K562 (cell line): Measurements from ENCODE around the gene INO80. TPM values are rescaled to one million over a fixed set of nuclear protein-coding genes. Genes with fewer than 3 reads are reported as not detected.

ENCODE experiments used
- ATAC-seq: fragments of 200-7000 bp; cut with Tn5 transposase; 3 replicates; pipeline ENCODE4 v1.9.1; 2020; ENCODE audit warnings: moderate library complexity
- BruUV-seq: library from RNA; stranded (reverse); fragments of 400-500 nt; replicated peaks from 2 replicates; lab custom pipeline; 2021; lab: Mats Ljungman, UMichigan
- CTCF ChIA-PET: fragments of 300-600 bp; formaldehyde crosslinking; extraction: SDS; loops from one replicate; lab custom pipeline; 2021; ENCODE audit warnings: low intra/inter-chr PET ratio; lab: Yijun Ruan, JAX
- POLR2A ChIA-PET: fragments of 300-600, 350-650 bp; sonication (Branson Sonifier 250); formaldehyde crosslinking; extraction: SDS; loops from one replicate; lab custom pipeline; 2021; ENCODE audit warnings: antibody characterized with exemption, inconsistent platforms; lab: Yijun Ruan, JAX
- DNase-seq, 4 experiments: peaks; one replicate each; pipeline versions ENCODE4 v3.0.0 to v3.0.0-alpha.2; 2011 to 2018; ENCODE audit warnings: low spot score in 3 of 4, mixed read lengths in 3 of 4; ENCODE audit errors: extremely low read depth in 1 of 4
- FAIRE-seq: peaks from 2 replicates; lab custom pipeline; 2011; peaks lifted over from hg19 to GRCh38; lab: Jason Lieb, UNC
- H2AFZ ChIP-seq: 2 replicates; pipeline ENCODE4 v1.6.0; 2011; ENCODE audit warnings: low read depth, low read length, control low read depth, inconsistent platforms
- H3K27ac ChIP-seq: fragments of 200-600 bp; 3 replicates; pipeline ENCODE4 v1.8.0; 2011; ENCODE audit warnings: low read depth, mild to moderate bottlenecking, control low read depth, inconsistent platforms, low read length, moderate library complexity, mixed read lengths; ENCODE audit errors: extremely low read depth
- H3K27me3 ChIP-seq, 2 experiments: fragments of 300-600 bp in 1 of 2; 2 replicates in 1 of 2; 3 replicates in 1 of 2; pipeline versions ENCODE4 v1.6.0 to v1.8.0; 2011; ENCODE audit warnings: inconsistent platforms in 2 of 2, low read length in 2 of 2, mild to moderate bottlenecking in 1 of 2, mixed read lengths in 1 of 2, moderate library complexity in 1 of 2; ENCODE audit not compliant: control insufficient read depth in 2 of 2, insufficient read depth in 2 of 2
- H3K36me3 ChIP-seq: fragments of 300-600 bp; 3 replicates; pipeline ENCODE4 v1.8.0; 2011; ENCODE audit warnings: mild to moderate bottlenecking, low read length, inconsistent platforms; ENCODE audit not compliant: control insufficient read depth, insufficient read depth
- H3K4me1 ChIP-seq, 2 experiments: fragments of 200-600 bp in 1 of 2; replicated peaks in 1 of 2; 2 replicates in 1 of 2; 3 replicates in 1 of 2; pipeline versions ENCODE4 v1.5.1 to v1.8.0; 2011; ENCODE audit warnings: inconsistent platforms in 2 of 2, low read length in 2 of 2, mild to moderate bottlenecking in 1 of 2, mixed read lengths in 1 of 2, moderate library complexity in 1 of 2; ENCODE audit not compliant: control insufficient read depth in 2 of 2, insufficient read depth in 2 of 2
- H3K4me2 ChIP-seq: 2 replicates; pipeline ENCODE4 v1.6.1; 2011; ENCODE audit warnings: low read length, control low read depth, inconsistent platforms, mixed read lengths; ENCODE audit not compliant: insufficient read depth
- H3K4me3 ChIP-seq: fragments of 200-600 bp; sonication (generic), shearing (Covaris generic); 2 replicates; pipeline ENCODE4 v1.5.1; 2016; ENCODE audit warnings: control low read depth, inconsistent platforms
- H3K79me2 ChIP-seq: fragments of 200-600 bp; 3 replicates; pipeline ENCODE4 v1.8.0; 2011; ENCODE audit warnings: low read length, inconsistent platforms; ENCODE audit not compliant: control insufficient read depth, insufficient read depth
- H3K9ac ChIP-seq, 2 experiments: 2 replicates each; pipeline versions ENCODE4 v1.6.0 to v1.6.1; 2011; ENCODE audit warnings: low read depth in 2 of 2, low read length in 2 of 2, control low read depth in 1 of 2, inconsistent platforms in 1 of 2, mild to moderate bottlenecking in 1 of 2, mixed read lengths in 1 of 2; ENCODE audit not compliant: insufficient read depth in 1 of 2
- H3K9me1 ChIP-seq: one replicate; pipeline ENCODE4 v1.6.0; 2011; ENCODE audit warnings: inconsistent platforms, mild to moderate bottlenecking, low read length, moderate library complexity; ENCODE audit not compliant: control insufficient read depth, insufficient read depth
- H3K9me3 ChIP-seq: replicated peaks from 2 replicates; pipeline ENCODE4 v1.5.1; 2011; ENCODE audit warnings: low read depth, low read length, inconsistent platforms; ENCODE audit not compliant: control insufficient read depth, insufficient read depth
- H4K20me1 ChIP-seq: replicated peaks from 2 replicates; pipeline ENCODE4 v1.6.1; 2011; ENCODE audit warnings: low read length, inconsistent platforms, mixed read lengths; ENCODE audit not compliant: control insufficient read depth, insufficient read depth
- CBFA2T2 ChIP-seq: fragments of 450-650 bp; conservative IDR thresholded peaks from 2 replicates; pipeline ENCODE4 v1.6.1; 2017; ENCODE audit warnings: mild to moderate bottlenecking
- FOXA3 ChIP-seq, 2 experiments: fragments of 450-650 bp in 1 of 2; sonication (generic) in 1 of 2; formaldehyde crosslinking; IDR thresholded peaks in 1 of 2; conservative IDR thresholded peaks in 1 of 2; 2 replicates each; pipeline versions ENCODE4 v1.4.0 to v1.8.0; 2020 to 2022; ENCODE audit warnings: mild to moderate bottlenecking in 2 of 2, missing genetic modification reagents in 1 of 2
- PATZ1 ChIP-seq: fragments of 250-450 bp; sonication (Bioruptor Pico); IDR thresholded peaks from 2 replicates; pipeline ENCODE4 v1.5.0; 2020; ENCODE audit warnings: mild to moderate bottlenecking, borderline replicate concordance
- SOX6 ChIP-seq: fragments of 450-650 bp; IDR thresholded peaks from 2 replicates; pipeline ENCODE4 v1.6.1; 2014; ENCODE audit warnings: mild to moderate bottlenecking
- TAL1 ChIP-seq: fragments of 450-650 bp; IDR thresholded peaks from 2 replicates; pipeline ENCODE4 v1.6.1; 2016; ENCODE audit warnings: mild to moderate bottlenecking
- WGBS: fragments of 100-300 bp; shearing (Covaris generic); methylation state at CpG from one replicate; pipeline ENCODE4 v1.1.6; 2016; ENCODE audit warnings: low coverage, mixed read lengths; ENCODE audit not compliant: insufficient coverage; ENCODE audit errors: missing lambda C conversion rate; 5-methylcytosine and 5-hydroxymethylcytosine counted together
- in situ Hi-C: fragments of 300-500 bp; cut with MboI; formaldehyde crosslinking; loops from 4 replicates; pipeline ENCODE4 v1.15.0; 2018; ENCODE audit warnings: inconsistent platforms, mixed read lengths
- intact Hi-C: fragments of 100-400 bp; cut with micrococcal nuclease; formaldehyde crosslinking; loops from 2 replicates; pipeline ENCODE4 v1.14.2; 2022
- polyA plus RNA-seq, 8 experiments: library from polyadenylated mRNA; depleted of rRNA in 4 of 8; stranded (reverse) in 5 of 8; unstranded in 3 of 8; fragments of >200 nt; fragmentation: Nextera tagmentation in 2 of 8; fragmentation: Illumina TruSeq in 1 of 8; extraction: Ambion mirVana in 2 of 8; extraction: Trizol in 1 of 8; gene quantifications; 2 replicates each; pipeline versions ENCODE4 v1.2.1 to v1.2.3, GENCODE V29; 2011 to 2014; ENCODE audit warnings: inconsistent platforms in 1 of 8, missing spikeins in 1 of 8
- total RNA-seq, 7 experiments: library from RNA; depleted of rRNA in 6 of 7; stranded (reverse); fragments of >200 nt in 6 of 7; fragmentation: Illumina TruSeq in 2 of 7; extraction: Trizol in 2 of 7; gene quantifications; 2 replicates each; pipeline versions ENCODE4 v1.2.1 to v1.2.3, GENCODE V29; 2011 to 2021; ENCODE audit warnings: low replicate concordance in 1 of 7

The INO80 gene
- total and polyA plus RNA-seq, 9 of the 15 experiments (the other 6 are each of a cell fraction or from before 2014, with no cell fraction given): 1.1 to 25.7 (median 19.9) TPM

DNA sequence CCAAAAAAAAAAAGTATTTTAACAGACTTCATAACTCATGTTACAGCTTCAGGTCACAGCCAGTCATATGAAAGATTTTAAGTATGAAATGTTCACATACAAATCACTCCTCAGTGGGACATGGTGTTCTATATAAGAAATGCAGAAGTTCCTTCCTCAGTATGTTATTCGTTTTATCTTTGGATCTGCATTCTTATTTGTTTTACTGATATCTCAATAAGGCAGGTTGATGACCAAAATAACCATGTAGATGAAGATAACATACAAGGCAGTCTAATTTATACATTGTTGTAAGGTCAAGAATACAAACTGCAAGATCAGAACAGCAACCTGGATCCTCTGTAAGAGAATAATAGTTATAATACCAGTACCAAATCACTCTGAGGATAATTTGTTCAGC lies 87.2 kb downstream of the INO80 start:
- DNase-seq: no peak
- H4K20me1 ChIP-seq: no peaks in the 10 kb centered on the region
- ChIA-PET POLR2A (interaction anchor here (0.6 to 1.3 kb wide), 4 partner anchors 11 to 134 kb away, joined by 3 to 4 read pairs (median 4); no protein-coding TSS in a partner anchor), CTCF (no interaction called here)
- no peak overlapping the region for H3K4me3 ChIP-seq
- no peak for FAIRE-seq
- intact Hi-C loops: no loop called here
- H3K9me3 ChIP-seq: no peaks in the 10 kb centered on the region
- no peaks in the 10 kb centered on the region for H3K9me1 ChIP-seq
- H3K4me1 ChIP-seq: peaks cover 0 to 3% of the 10 kb centered on the region in 2 experiments; a peak in 2 of 5 replicates
- no peak for ATAC-seq
- TF ChIP-seq SOX6 (peak; percentile 48; the same call in 1 of the 2 replicates), CBFA2T2 (no peak), FOXA3 (CRISPR knock-in tag; conservative IDR thresholded peaks at IDR 0.05 in 1 of 2, IDR thresholded peaks at IDR 0.05 in 1 of 2) (peak in 1 of 2 experiments; percentile 75; a peak in 2 of 4 replicates), PATZ1 (CRISPR knock-in tag) (no peak), TAL1 (peak; percentile 7; the same call in 1 of the 2 replicates)
- no TSS peak for BruUV-seq
- no peaks in the 10 kb centered on the region for H3K27me3 ChIP-seq
- H3K36me3 ChIP-seq: peaks cover 62% of the 10 kb centered on the region
- WGBS: 19% methylated on average over 1 of the region's 1 CpG
- no peak overlapping the region for H3K27ac ChIP-seq
- H3K4me2 ChIP-seq: no peak overlapping the region
- no peak overlapping the region for H3K9ac ChIP-seq
- no peak overlapping the region for H2AFZ ChIP-seq
- no peaks in the 10 kb centered on the region for H3K79me2 ChIP-seq
- in situ Hi-C loops: no loop called here
